OCI-LY7 (cell line): ENCODE data around the gene GNB1. TPM values are rescaled to one million over a fixed set of nuclear protein-coding genes. Genes with fewer than 3 reads are reported as not detected.

Experiments used
- BruUV-seq: library from RNA; stranded (reverse); fragments of 400-500 nt; replicated peaks from 2 replicates; lab custom pipeline; 2021; lab: Mats Ljungman, UMichigan
- CTCF ChIA-PET: fragments of 300-600 bp; sonication (Branson Sonifier 250); formaldehyde crosslinking; loops from one replicate; lab custom pipeline; 2022; ENCODE audit warnings: antibody characterized with exemption; ENCODE audit not compliant: unreplicated experiment; lab: Charles Lee
- POLR2A ChIA-PET: fragments of 300-600 bp; sonication (Branson Sonifier 250); formaldehyde crosslinking; loops from one replicate; lab custom pipeline; 2022; ENCODE audit warnings: antibody characterized with exemption; lab: Charles Lee
- DNase-seq: peaks from one replicate; pipeline ENCODE4 v3.0.0-alpha.2; 2015; ENCODE audit warnings: low spot score
- H2AFZ ChIP-seq: fragments of 200-600 bp; sonication (generic), shearing (Covaris generic); 2 replicates; pipeline ENCODE4 v1.6.1; 2014; ENCODE audit warnings: mild to moderate bottlenecking, antibody characterized with exemption, low read length, moderate library complexity
- H3K27ac ChIP-seq: fragments of 200-600 bp; sonication (generic); 2 replicates; pipeline ENCODE4 v1.5.1; 2014; ENCODE audit warnings: mixed run types, low read depth, mild to moderate bottlenecking, moderate library complexity, low read length, inconsistent platforms; ENCODE audit not compliant: poor library complexity, severe bottlenecking
- H3K36me3 ChIP-seq: fragments of 200-600 bp; sonication (generic); 2 replicates; pipeline ENCODE4 v1.6.1; 2014; ENCODE audit warnings: mild to moderate bottlenecking, antibody characterized with exemption, low read length, moderate library complexity, mixed read lengths; ENCODE audit not compliant: insufficient read depth
- H3K4me1 ChIP-seq: fragments of 200-600 bp; sonication (generic); 2 replicates; pipeline ENCODE4 v1.5.1; 2014; ENCODE audit warnings: mild to moderate bottlenecking, low read length; ENCODE audit not compliant: insufficient read depth, poor library complexity, severe bottlenecking
- H3K4me2 ChIP-seq: fragments of 200-600 bp; sonication (generic); 2 replicates; pipeline ENCODE4 v1.6.1; 2014; ENCODE audit warnings: mild to moderate bottlenecking, low read length
- H3K4me3 ChIP-seq: fragments of 200-600 bp; sonication (generic); 2 replicates; pipeline ENCODE4 v1.5.1; 2014; ENCODE audit warnings: mild to moderate bottlenecking, low read depth, low read length; ENCODE audit not compliant: poor library complexity, severe bottlenecking
- H3K79me2 ChIP-seq: fragments of 200-600 bp; sonication (generic); 2 replicates; pipeline ENCODE4 v1.6.1; 2016; ENCODE audit warnings: low read depth, mild to moderate bottlenecking, low read length, moderate library complexity, mixed read lengths; ENCODE audit not compliant: insufficient read depth
- H3K9me2 ChIP-seq: fragments of 200-600 bp; sonication (generic); 2 replicates; pipeline ENCODE4 v1.6.1; 2016; ENCODE audit warnings: mild to moderate bottlenecking, low read length, mixed read lengths; ENCODE audit not compliant: insufficient read depth
- H3K9me3 ChIP-seq: fragments of 200-600 bp; sonication (generic); 2 replicates; pipeline ENCODE4 v1.6.1; 2014; ENCODE audit warnings: mild to moderate bottlenecking, mixed run types, low read length, mixed read lengths
- H4K20me1 ChIP-seq: fragments of 200-600 bp; sonication (generic); 2 replicates; pipeline ENCODE4 v1.6.1; 2014; ENCODE audit warnings: mild to moderate bottlenecking, antibody characterized with exemption, low read length, moderate library complexity, mixed read lengths; ENCODE audit not compliant: insufficient read depth
- CTCF ChIP-seq: fragments of 200-600 bp; sonication (generic); conservative IDR thresholded peaks from 2 replicates; pipeline ENCODE4 v1.5.1; 2014; ENCODE audit warnings: mild to moderate bottlenecking, antibody characterized with exemption, low read length, moderate library complexity, mixed read lengths
- EZH2phosphoT487 ChIP-seq: fragments of 200-600 bp; sonication (generic); IDR thresholded peaks from 2 replicates; pipeline ENCODE4 v1.6.1; 2018; ENCODE audit warnings: low read depth, borderline replicate concordance, mild to moderate bottlenecking, mixed run types, antibody characterized with exemption, low read length, moderate library complexity, mixed read lengths
- intact Hi-C: fragments of 100-400 bp; cut with micrococcal nuclease; formaldehyde crosslinking; loops from one replicate; pipeline ENCODE4 v1.10.0; 2022; ENCODE audit not compliant: unreplicated experiment
- total RNA-seq, 2 experiments: library from RNA; depleted of rRNA in 1 of 2; stranded (reverse); fragments of >200 nt in 1 of 2; shearing (Covaris generic) in 1 of 2; gene quantifications; 2 replicates each; pipeline ENCODE4 v1.2.3, GENCODE V29; 2014 to 2022

Gene GNB1
- total RNA-seq, 2 experiments from 2014 or later, result 101 to 502 TPM

GRCh38 chr1:1894354-1895059 is 3.6 kb upstream of the GNB1 start:
- no TSS peak for BruUV-seq
- ChIA-PET CTCF (interaction anchor here (2.0 kb wide), 1 partner anchor 12 kb away, joined by 8 read pairs; no protein-coding TSS in a partner anchor), POLR2A (interaction anchor here (1.2 to 1.4 kb wide), 2 partner anchors 14 to 115 kb away, joined by 4 to 8 read pairs; no protein-coding TSS in a partner anchor)
- Histone ChIP-seq H4K20me1 (peaks cover under 1% of the 10 kb centered on the region; the same call in 1 of the 2 replicates), H3K4me1 (peaks cover 76% of the 10 kb centered on the region), H2AFZ (peak overlapping the region; percentile 26; the same call in 1 of the 2 replicates), H3K79me2 (peaks cover 32% of the 10 kb centered on the region), H3K9me2 (no peaks in the 10 kb centered on the region), H3K4me3 (peak overlapping the region; percentile 55), H3K27ac (peak overlapping the region; percentile 81), H3K9me3 (no peaks in the 10 kb centered on the region), H3K4me2 (peak overlapping the region; percentile 98), H3K36me3 (peaks cover 5% of the 10 kb centered on the region)
- DNase-seq, result peak; percentile 80
- TF ChIP-seq CTCF (no peak), EZH2phosphoT487 (no peak)
- intact Hi-C loops, result loop anchor here (2.0 kb wide), 1 partner anchor 116 kb away; the partner anchor contains the start of gene NADK

GRCh38 chr1:1893997-1894353 is 3.1 kb upstream of the GNB1 start:
- POLR2A ChIA-PET, result no interaction called here
- Histone ChIP-seq H3K4me1 (peaks cover 71% of the 10 kb centered on the region), H3K9me2 (no peaks in the 10 kb centered on the region), H3K79me2 (peaks cover 37% of the 10 kb centered on the region), H4K20me1 (peaks cover 6% of the 10 kb centered on the region; the same call in 1 of the 2 replicates), H3K4me2 (peak overlapping the region; percentile 98), H3K27ac (peak overlapping the region; percentile 81), H3K4me3 (peak overlapping the region; percentile 55), H2AFZ (no peak overlapping the region), H3K9me3 (no peaks in the 10 kb centered on the region), H3K36me3 (peaks cover 10% of the 10 kb centered on the region)
- BruUV-seq, result no TSS peak
- intact Hi-C loops, result loop anchor here (2.0 kb wide), 1 partner anchor 115 kb away; the partner anchor contains the start of gene NADK
- DNase-seq, result no peak
- TF ChIP-seq EZH2phosphoT487 (no peak), CTCF (no peak)
- CTCF ChIA-PET, result no interaction called here
